ENCODE data around the gene MLYCD.

The MLYCD gene

DNA sequence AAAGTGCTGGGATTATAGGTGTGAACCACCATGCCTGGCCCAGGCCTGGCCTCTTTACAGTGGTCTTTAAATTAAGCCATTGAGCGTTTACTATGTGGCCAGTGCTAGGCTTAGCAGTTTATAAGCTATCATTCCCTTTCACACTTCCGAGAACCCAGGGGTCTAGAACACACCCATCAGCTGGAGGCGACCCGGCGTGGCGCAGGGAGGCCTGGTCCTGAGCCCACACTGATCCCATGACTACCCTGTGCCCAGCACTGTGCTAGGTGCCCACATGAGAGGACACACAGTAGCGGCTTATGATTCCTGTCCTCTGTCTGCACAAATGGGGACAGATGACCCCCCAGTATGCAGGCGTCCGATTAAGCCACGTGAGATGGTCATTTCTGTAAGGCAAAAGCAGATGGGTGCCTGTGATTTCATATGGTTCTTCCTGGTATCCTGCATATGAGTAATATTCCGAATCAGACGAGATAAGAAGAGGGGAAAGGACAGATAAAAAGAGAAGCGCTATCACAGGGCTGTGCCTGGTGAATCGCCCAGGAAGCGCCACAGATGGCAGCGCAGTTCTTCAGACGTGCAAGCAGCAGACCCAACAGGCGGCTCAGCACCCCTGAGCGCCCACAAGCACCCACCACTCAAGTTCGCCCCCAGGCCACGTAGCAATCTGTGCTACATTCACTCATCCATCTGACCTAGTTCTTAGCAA, 59.4 kb downstream of the MLYCD start:
- Histone ChIP-seq H3K4me1 (ENCODE audit: insufficient read depth, poor library complexity, severe bottlenecking) (peaks cover 6% of the 10 kb centered on the region), H3K4me3 (ENCODE audit: severe bottlenecking) (no peak overlapping the region), H3K9me3 (ENCODE audit: severe bottlenecking) (no peaks in the 10 kb centered on the region), H3K27me3 (ENCODE audit: insufficient read depth, poor library complexity, severe bottlenecking) (no peaks in the 10 kb centered on the region), H3K36me3 (ENCODE audit: low read depth) (peaks cover 16% of the 10 kb centered on the region), H3K27ac (ENCODE audit: poor library complexity, severe bottlenecking) (no peak overlapping the region)
- DNase-seq (ENCODE audit: low spot score) (no peak), ATAC-seq (ENCODE audit: low read depth) (no peak)
- TF ChIP-seq, protein P1, sequence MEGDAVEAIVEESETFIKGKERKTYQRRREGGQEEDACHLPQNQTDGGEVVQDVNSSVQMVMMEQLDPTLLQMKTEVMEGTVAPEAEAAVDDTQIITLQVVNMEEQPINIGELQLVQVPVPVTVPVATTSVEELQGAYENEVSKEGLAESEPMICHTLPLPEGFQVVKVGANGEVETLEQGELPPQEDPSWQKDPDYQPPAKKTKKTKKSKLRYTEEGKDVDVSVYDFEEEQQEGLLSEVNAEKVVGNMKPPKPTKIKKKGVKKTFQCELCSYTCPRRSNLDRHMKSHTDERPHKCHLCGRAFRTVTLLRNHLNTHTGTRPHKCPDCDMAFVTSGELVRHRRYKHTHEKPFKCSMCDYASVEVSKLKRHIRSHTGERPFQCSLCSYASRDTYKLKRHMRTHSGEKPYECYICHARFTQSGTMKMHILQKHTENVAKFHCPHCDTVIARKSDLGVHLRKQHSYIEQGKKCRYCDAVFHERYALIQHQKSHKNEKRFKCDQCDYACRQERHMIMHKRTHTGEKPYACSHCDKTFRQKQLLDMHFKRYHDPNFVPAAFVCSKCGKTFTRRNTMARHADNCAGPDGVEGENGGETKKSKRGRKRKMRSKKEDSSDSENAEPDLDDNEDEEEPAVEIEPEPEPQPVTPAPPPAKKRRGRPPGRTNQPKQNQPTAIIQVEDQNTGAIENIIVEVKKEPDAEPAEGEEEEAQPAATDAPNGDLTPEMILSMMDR (IDR thresholded peaks at IDR 0.05; ENCODE audit: poor library complexity, severe bottlenecking), result no peak

GRCh38 chr16:83958846-83959565, 60.1 kb downstream of the MLYCD start:
- ATAC-seq (ENCODE audit: low read depth) (no peak), DNase-seq (ENCODE audit: low spot score) (no peak)
- H3K4me1 ChIP-seq (ENCODE audit: insufficient read depth, poor library complexity, severe bottlenecking), result peaks cover 6% of the 10 kb centered on the region
- H3K4me3 ChIP-seq (ENCODE audit: severe bottlenecking), result no peak overlapping the region
- peaks cover 16% of the 10 kb centered on the region for H3K36me3 ChIP-seq (ENCODE audit: low read depth)
- H3K27me3 ChIP-seq (ENCODE audit: insufficient read depth, poor library complexity, severe bottlenecking), result no peaks in the 10 kb centered on the region
- TF ChIP-seq, protein P1 (IDR thresholded peaks at IDR 0.05; ENCODE audit: poor library complexity, severe bottlenecking), result no peak
- H3K9me3 ChIP-seq (ENCODE audit: severe bottlenecking), result no peaks in the 10 kb centered on the region
- no peak overlapping the region for H3K27ac ChIP-seq (ENCODE audit: poor library complexity, severe bottlenecking)

DNA sequence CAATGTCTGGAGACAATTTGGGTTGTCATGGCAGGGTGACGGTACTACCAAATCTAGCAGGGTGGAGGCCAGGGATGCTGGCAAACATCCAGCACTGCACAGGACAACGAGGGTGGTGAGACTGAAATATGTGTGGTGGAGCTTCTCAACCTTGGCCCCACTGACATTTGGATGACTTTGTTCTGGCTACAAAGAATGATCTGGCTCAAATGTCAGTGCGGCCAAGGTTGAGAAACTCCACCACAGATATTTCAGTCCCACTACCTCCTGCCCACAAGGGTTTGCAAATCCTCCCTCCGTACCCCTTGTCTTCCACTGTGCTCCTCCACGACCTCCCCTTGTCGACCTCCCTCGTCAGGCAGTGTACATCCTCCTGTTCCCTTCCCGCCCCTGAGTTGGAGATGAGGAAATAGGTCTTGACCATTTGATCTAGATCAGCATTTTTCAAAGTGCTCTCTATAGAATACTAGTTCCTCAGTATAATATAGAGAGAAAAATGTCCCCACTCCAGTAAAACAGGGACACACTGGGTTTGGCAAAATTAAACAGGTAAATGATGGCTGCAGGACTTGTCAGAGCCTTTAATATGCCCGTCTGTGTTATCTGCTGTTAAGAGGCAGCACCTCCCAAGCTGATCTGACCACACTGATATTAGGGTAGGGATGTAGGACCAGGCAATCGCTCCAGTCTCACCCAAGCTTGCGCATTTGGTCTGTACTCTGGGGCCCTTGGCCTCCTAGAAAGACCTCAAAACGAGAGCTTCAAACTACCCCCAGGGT, 60.9 kb downstream of the MLYCD start:
- ATAC-seq (ENCODE audit: low read depth) (no peak), DNase-seq (ENCODE audit: low spot score) (no peak)
- H3K4me3 ChIP-seq (ENCODE audit: severe bottlenecking), result no peak overlapping the region
- no peaks in the 10 kb centered on the region for H3K4me1 ChIP-seq (ENCODE audit: insufficient read depth, poor library complexity, severe bottlenecking)
- TF ChIP-seq, protein P1 (IDR thresholded peaks at IDR 0.05; ENCODE audit: poor library complexity, severe bottlenecking), result no peak
- no peak overlapping the region for H3K27ac ChIP-seq (ENCODE audit: poor library complexity, severe bottlenecking)
- H3K27me3 ChIP-seq (ENCODE audit: insufficient read depth, poor library complexity, severe bottlenecking), result no peaks in the 10 kb centered on the region
- H3K36me3 ChIP-seq (ENCODE audit: low read depth), result peaks cover 16% of the 10 kb centered on the region
- H3K9me3 ChIP-seq (ENCODE audit: severe bottlenecking), result no peaks in the 10 kb centered on the region

DNA sequence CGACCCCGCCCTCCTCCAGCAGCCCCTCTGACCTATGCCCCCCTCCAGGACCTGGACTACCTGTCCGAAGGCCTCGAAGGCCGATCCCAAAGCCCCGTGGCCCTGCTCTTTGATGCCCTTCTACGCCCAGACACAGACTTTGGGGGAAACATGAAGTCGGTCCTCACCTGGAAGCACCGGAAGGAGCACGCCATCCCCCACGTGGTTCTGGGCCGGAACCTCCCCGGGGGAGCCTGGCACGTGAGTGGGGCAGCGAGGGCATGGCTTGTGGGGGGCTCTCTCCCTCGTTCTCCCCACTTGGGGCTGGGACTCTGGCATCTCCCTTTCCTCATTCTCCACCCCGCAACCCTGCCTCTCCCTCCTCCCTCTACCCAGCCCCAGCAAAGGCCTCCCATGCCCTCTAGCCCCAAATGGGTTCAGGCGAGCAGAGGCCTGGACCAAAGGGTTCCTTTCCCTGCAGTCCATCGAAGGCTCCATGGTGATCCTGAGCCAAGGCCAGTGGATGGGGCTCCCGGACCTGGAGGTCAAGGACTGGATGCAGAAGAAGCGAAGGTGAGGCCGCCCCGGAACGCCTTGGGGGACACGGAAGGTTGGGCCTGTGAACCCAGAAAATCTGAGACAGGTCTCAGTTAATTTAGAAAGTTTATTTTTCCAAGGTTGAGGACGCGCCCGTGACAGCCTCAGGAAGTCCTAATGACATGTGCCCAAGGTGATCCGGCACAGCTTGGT, 61.8 kb downstream of the MLYCD start:
- DNase-seq (ENCODE audit: low spot score), result no peak
- Histone ChIP-seq H3K4me3 (ENCODE audit: severe bottlenecking) (no peak overlapping the region), H3K9me3 (ENCODE audit: severe bottlenecking) (no peaks in the 10 kb centered on the region), H3K27me3 (ENCODE audit: insufficient read depth, poor library complexity, severe bottlenecking) (no peaks in the 10 kb centered on the region), H3K4me1 (ENCODE audit: insufficient read depth, poor library complexity, severe bottlenecking) (no peaks in the 10 kb centered on the region), H3K27ac (ENCODE audit: poor library complexity, severe bottlenecking) (no peak overlapping the region), H3K36me3 (ENCODE audit: low read depth) (peaks cover 16% of the 10 kb centered on the region)
- TF ChIP-seq, protein P1 (IDR thresholded peaks at IDR 0.05; ENCODE audit: poor library complexity, severe bottlenecking), result no peak
- ATAC-seq (ENCODE audit: low read depth), result no peak

All from RWPE2 (cell line).